GM20000 (cell line): Measurements from ENCODE around the gene LARGE1.

Source experiments
- DNase-seq: peaks from one replicate; pipeline ENCODE4 v3.0.0; 2012; ENCODE audit warnings: low spot score
- TF ChIP-seq, protein P1 (sequence below): IDR thresholded peaks from 2 replicates; pipeline ENCODE4 v1.5.1; 2012; ENCODE audit warnings: mild to moderate bottlenecking, control low read depth; ENCODE audit errors: extremely low read depth, missing control alignments

Gene LARGE1

DNA sequence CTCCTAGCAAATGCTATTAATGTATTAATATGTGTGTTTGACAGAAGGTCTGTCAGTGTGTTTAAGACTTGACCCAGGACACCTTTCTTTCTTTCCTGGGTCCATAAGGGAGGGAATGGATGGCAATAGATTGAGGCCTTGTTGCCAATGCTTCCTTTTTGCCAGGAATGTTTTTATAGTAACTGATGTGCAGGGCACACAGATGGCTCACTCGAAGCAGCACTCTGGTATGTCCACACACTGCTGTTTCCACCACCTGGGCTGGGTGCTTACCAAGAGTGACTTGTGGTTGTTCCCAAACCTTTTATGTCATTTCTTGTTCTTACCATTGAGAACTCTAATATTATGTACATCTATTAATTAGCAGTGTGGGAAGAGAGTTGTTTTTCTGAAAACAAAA, 465.2 kb downstream of the LARGE1 start:
- TF ChIP-seq, protein P1, sequence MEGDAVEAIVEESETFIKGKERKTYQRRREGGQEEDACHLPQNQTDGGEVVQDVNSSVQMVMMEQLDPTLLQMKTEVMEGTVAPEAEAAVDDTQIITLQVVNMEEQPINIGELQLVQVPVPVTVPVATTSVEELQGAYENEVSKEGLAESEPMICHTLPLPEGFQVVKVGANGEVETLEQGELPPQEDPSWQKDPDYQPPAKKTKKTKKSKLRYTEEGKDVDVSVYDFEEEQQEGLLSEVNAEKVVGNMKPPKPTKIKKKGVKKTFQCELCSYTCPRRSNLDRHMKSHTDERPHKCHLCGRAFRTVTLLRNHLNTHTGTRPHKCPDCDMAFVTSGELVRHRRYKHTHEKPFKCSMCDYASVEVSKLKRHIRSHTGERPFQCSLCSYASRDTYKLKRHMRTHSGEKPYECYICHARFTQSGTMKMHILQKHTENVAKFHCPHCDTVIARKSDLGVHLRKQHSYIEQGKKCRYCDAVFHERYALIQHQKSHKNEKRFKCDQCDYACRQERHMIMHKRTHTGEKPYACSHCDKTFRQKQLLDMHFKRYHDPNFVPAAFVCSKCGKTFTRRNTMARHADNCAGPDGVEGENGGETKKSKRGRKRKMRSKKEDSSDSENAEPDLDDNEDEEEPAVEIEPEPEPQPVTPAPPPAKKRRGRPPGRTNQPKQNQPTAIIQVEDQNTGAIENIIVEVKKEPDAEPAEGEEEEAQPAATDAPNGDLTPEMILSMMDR: no peak
- no peak for DNase-seq

DNA sequence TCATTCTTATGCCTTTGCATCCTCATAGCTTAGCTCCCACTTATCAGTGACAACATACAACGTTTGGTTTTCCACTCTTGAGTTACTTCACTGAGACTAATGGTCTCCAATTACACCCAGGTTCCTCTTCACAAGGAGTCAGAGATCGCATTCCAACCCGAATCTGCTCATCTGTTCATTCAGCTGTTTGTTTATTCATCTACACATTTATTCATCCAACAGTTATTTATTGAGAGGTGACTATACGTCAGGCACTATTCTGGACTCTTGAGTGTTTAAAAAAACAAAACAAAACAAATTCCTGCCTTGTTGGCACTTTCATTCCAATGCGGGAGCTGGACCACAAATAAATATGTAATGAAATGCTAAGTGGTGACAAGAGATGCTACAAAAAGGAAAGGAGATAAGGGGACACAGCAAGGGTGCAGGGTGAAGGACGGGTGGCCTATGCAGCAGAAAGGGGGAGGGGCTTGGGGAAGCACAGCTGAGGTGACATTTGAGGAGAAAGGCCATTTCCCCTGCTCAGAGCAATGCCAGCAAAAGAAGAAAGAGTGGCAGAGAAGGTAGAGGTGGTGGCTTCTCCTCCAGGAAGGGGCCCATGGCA, 468.3 kb downstream of the LARGE1 start:
- DNase-seq: no peak
- TF ChIP-seq, protein P1: no peak

DNA sequence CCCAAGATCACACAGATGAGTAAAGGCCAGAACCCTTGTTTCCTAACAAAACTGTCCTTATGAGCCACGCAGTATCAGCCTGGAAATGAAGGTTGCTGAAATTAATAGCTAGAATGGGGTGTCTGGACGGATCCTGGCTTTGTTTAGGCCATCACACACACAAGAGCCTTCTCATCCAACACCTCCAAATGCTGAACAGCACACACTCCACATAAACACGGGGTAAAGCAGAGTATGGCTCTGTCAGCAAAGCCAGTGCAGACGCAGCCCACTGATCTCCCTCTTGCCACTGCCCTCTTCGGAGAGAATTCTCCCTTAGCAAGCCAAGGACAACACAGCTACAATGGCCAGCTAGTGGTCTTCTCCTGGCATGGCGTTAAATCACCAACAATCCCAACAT, 469.5 kb downstream of the LARGE1 start:
- TF ChIP-seq, protein P1: no peak
- no peak for DNase-seq

DNA sequence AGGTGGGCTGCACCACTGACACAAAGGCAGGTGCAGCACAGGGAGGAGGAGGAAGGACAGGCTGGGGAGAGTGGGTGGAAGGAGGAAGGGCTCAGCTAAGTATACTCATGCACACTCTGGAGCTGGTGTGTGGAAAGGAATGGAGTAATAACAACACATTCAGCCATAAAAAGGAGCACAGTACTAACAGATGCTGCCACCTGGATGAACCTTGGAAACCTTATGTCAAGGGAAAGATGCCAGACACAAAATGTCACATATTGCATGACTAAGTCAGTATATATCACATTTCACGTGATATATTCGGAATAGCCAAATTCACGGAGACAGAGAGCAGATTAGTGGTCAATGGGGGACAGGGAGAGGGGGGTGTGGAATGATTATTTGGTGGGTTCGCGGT, 472.5 kb downstream of the LARGE1 start:
- DNase-seq: no peak
- TF ChIP-seq, protein P1: no peak

DNA sequence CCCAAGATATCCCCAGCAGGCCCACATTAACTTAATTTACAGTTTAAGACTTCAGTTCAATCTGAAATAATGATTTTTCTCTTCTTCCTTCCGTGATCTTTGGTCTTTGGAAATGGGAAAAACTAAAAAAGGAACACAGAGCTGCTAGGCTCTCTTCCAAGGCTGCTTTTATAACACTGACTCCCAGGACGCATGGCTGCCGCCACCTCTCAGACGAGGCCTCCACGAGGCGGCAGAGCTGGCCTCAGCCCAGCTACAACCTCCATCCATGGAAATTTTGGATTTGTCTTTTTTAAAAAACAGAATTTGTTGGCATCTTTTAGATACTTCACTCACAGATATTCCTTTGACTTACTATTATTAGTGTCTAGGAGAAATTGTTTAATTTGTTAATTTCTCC, 476.6 kb downstream of the LARGE1 start:
- TF ChIP-seq, protein P1: no peak
- DNase-seq: no peak

DNA sequence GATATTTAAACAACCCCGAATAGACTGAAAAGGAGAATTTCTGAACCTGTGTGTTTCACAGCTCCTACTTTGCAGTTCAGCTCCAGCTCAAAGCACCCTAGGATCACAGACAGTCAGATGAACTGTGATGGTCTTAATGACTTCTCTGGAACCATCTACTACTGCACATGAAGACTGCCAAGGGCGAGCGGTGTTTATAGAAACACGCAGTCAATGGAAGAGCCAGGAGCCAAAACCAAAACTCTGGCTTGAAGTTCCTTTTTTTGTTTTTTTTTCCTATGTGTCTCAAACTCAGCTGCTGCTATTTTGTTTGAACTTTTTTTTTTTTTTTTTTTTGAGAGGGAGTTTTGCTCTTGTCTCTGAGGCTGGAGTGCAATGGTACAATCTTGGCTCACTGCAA, 479.5 kb downstream of the LARGE1 start:
- DNase-seq: no peak
- TF ChIP-seq, protein P1: no peak

DNA sequence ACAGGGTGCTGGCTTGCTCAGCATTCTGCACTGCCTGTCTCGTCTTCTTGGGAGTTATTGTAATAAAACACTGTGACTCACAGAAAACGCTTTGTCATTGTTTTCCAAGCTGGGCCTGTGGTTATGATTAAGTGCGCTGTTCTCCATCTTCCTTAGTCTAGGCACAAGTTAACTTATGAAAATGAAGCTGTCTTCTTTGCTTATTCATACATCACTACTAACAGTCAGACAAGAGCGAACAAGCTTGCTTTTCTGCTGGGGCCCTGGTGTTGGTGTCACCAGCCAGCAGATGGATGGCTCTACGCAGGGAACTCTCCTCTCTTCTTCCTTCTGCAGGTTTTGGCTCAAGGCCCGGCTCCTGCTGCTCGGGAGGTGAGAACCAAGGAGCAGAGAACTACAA, 482.0 kb downstream of the LARGE1 start:
- no peak for DNase-seq
- TF ChIP-seq, protein P1: no peak

DNA sequence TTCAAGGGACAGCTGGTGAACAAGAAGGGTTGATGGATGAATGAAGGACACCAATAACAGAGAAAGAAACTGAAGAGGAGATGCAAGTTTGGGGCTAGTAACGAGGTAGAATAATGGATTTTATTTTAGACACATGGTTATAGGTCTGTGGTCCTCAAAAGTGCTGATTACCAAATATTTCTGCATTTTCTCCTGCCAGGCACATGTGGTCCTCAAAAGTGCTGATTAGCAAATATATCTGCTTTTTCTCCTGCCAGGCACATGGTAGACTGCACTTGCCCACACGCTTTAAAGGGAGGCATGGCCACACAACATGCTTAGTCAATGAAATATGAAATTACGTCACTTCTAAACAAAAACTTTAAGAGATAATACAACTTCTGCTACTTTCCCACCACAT, 489.0 kb downstream of the LARGE1 start:
- no peak for DNase-seq
- TF ChIP-seq, protein P1: no peak
